Medulla oblongata (tissue), 1 donor: ENCODE results near the gene AGBL2.

ENCODE experiments used
- DNase-seq: peaks from one replicate; pipeline ENCODE4 v3.0.0-alpha.2; 2015; ENCODE audit errors: extremely low spot score

Gene AGBL2

GRCh38 chr11:47628026-47628425 lies 87.1 kb downstream of the AGBL2 start:
- no peak for DNase-seq

DNA sequence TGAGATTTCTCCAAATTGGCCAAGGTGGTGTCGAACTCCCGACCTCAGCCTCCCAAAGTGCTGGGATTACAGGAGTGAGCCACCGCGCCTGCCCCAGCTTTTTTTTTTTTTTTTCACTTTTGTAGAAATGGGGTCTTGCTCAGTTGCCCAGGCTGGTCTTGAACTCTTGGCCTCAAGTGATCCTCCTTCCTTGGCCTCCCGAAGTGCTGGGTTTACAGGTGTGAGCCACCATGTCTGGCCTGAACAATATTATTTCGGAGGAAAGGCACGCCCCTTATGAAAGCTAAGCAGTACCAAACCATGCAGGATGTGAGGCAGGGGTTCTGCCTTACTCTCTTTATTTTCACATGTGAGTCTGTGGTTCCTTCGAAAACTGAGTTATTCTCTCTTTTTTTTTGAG lies 88.9 kb downstream of the AGBL2 start:
- DNase-seq, result no peak

DNA sequence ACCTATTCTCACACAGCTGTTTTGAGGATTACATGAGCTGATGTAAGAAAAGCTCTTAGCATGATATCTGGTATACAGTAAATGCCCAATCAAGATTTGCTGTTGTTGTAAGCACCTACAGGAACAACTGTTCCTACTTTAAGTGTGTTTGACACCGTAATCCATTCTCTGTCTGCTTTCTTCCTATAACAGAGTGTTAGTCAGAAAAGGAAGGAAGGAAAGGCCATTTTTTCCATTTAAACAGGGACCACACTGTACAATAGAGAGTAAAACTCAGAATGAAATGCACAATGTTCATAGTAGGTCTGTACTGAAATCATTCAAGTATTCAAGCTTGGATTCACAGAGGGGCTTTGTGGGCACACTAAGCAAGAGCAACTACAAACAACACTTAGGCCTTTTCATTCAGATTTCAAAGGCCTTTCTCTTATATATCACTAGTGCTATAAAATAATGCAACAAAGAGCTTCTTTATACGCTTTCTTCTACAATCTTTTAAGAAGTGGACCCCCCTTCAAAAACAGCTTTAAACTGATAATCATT lies 94.3 kb downstream of the AGBL2 start:
- peak; percentile 51 for DNase-seq

- no peak for DNase-seq
These were observed 97.8 kb downstream of the AGBL2 start for GRCh38 chr11:47617417-47617809.

DNA sequence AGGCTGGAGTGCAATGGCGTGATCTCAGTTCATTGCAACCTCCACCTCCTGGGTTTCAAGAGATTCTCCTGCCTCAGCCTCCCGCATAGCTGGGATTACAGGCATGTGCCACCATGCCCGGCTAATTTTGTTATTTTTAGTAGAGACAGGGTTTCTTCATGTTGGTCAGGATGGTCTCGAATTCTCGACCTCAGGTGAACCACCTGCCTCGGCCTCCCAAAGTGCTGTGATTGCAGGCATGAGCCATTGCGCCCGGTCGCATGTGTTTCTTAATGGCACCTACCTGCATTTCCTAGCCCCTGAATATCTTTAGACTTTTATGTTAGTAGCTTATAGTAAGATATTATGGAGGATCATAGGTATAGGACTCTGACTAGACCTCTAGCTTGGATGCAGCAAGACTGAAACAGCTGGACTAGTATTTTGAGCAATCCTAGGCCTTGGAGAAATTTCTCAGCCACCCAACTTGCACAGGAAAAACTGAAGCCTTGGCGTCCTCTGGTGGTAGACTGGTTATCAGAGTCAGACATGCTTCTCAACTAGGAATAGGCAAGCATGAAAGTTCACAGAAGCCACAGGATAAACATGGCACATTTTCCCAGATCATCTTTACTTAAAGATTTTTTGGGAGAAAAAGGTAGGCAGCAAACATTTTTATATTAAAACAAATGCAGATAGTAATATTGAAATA lies 98.3 kb downstream of the AGBL2 start:
- peak; percentile 80 for DNase-seq

- DNase-seq, result no peak
These were observed 99.9 kb downstream of the AGBL2 start for GRCh38 chr11:47615249-47615648.

- DNase-seq, result peak; percentile 88
These were observed 103.8 kb downstream of the AGBL2 start for GRCh38 chr11:47611348-47611794.

DNA sequence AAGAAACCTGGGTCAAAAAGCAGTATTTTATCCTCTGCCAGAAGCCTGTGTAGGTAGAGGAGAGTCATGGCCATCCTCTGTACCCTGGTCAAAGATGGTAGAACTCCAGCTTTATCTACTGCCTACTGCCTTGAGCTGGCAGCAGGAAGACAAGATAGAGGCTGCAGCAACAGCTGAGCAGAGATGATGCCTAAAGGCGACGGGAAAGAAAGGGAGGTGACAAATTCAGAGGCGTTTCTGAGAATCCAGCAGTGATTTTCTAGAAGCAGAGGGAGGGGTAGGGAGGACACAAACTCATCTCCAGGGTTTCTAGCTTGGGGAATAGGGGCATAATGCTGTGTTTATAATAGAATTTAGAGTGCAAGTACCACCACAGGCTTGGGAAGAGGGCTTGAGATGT lies 105.5 kb downstream of the AGBL2 start:
- DNase-seq, result no peak
